T1000 (cell line): ENCODE data around the gene CECR2.

Experiments used
- DNase-seq: peaks from one replicate; lab custom pipeline; 2025; ENCODE audit warnings: mixed read lengths; lab: John Stamatoyannopoulos, UW

CECR2 gene

DNA sequence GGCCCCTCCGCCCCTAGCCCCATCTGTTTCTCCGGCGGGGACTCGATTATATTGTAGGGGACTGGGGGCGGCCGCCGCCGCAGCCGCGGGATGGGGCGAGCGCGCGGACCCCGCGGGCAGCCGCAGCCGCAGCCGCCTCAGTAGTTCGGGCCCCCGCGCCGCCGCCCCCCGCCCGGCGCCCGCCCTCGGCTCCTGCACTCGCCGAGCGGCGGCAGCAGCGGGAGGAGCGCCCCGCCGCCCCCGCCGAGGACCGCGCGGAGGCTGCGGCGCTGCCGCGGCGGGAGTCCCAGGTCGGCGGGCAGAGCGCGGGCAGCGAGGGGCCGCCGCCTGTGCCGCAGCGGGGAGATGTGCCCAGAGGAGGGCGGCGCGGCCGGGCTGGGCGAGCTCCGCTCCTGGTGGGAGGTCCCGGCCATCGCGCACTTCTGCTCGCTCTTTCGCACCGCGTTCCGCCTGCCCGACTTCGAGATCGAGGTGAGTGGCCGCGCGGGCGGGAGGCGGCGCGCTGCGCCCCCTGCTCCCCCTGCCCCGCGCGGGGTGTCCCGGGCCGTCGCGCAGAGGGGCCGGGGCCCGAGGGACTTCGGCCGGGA, at the start of gene CECR2:
Gene CECR2 (plus strand): TSS at position 22 of the 587 bp plus-strand sequence. CDS start 324 bp downstream, at position 346.
- DNase-seq = no peak

DNA sequence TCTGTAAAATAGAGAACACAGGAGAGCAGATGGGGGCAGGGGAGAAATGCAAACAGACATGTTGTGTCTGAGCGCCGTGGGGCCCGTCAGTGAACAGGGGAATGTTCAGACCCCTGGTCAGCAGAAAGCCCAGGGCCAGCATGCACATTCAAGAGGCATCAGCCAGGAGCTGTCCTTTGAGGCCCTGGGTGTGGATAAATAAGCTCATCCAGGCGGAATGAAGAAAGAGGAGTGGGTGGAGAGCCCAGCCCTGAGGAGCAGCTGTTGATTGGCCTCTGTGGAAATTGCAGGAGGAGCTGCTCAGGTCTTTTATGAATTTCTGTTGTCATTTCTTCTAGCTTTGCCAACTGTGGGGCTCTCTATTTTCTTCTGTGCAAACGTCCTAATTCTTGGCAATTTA, 49.7 kb upstream of the CECR2 start:
- DNase-seq = no peak

DNA sequence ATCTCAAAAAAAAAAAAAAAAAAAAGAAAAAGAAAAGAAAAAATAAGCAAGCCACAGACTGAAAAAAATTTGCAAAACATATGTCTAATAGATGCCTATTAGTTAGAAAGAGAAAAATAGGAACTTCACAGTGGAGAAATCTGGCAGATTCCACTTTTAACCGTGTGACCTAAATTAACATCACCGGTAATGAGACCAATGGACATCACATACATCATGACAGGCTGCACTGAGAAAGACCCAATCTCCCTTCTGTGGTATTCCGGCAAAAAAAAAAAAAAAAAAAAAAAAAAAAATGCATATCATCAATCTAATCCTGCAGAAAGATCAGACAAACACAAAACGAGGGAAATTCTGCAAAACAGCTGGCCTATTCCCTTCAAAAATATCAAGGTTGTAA, 46.7 kb upstream of the CECR2 start:
- no peak for DNase-seq

DNA sequence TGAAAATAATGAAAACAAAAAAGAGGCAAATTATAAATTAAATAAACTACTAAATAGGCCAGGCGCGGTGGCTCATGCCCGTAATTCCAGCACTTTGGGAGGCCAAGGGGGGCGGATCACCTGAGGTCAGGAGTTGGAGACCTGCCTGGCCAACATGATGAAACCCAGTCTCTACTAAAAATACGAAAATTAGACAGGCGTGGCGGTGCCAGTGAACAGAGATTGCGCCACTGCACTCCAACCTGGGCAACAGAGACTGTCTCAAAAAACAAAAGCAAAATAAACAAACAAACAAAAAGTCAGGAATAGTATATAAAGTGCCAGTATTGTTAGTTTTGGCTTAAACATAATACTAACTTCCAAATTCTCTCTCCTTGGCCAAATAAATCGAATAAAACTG, 37.6 kb upstream of the CECR2 start:
- DNase-seq = no peak

DNA sequence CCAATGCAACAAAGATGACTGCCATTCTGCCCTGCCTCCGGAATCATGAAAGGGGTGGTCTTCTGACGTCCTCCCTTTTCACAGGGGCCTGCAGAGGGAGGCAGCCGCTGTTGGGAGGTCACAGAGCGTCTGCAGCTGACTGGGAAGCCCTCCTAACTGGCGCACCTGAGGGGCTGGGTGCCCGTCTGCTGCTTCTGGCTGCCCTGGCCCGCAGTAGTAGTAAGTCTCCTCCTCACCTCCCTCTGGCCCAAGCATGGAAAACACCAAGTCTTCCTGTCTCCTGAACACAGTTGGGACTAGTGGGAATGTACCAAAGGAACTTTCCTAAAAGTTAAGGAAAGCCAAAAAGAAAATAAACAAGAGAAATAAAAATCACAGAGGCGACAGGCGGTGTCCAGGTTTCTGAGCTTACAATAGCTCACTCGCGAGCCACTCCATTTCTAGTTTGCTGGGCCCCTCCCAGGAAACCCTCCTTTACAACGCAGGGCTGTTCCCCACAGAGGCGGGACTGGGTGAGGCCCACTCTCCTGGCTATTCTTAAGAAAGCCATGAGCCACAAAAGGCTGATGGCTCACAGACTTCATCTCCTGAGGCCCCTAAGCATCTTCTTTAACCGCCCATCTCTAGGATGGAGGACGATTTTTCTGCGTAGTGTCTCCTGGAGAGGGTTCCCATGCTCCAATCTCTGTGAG, 37.0 kb upstream of the CECR2 start:
- DNase-seq = no peak

DNA sequence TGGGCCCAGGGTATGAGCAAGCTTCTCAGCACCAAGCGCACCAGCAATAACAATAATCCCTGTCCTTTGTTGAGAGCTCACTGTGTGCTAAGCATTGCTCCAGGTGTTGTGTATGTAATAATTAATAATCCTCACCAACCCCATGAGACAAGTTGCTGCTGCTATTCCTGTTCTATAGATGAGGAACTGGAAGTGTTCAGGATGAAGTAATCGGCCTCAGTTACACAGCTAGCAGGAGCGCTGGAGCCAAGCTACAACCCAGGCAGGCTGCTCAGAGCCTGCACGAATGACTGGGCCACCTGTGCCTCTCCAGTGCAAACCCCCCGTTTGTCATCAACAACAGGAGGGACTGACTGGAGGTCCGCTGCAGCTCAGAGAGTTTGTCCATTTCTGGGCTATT, 35.2 kb upstream of the CECR2 start:
- no peak for DNase-seq

DNA sequence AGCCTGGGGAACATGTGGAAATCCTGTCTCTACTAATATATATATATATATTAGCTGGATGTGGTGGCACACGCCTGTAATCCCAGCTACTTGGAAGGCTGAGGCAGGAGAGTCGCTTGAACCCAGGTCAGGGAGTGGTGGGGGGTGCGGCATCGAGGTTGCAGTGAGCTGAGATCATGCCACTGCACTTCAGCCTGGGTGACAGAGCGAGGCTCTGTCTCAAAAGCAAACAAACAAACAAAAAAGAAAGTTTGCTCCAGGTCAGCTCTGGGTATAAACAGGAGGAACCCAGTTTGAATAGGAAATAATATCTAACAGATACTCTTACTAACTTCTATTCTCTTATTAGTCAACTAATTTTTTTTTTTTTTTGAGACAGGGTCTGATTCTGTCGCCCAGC, 34.3 kb upstream of the CECR2 start:
- no peak for DNase-seq

DNA sequence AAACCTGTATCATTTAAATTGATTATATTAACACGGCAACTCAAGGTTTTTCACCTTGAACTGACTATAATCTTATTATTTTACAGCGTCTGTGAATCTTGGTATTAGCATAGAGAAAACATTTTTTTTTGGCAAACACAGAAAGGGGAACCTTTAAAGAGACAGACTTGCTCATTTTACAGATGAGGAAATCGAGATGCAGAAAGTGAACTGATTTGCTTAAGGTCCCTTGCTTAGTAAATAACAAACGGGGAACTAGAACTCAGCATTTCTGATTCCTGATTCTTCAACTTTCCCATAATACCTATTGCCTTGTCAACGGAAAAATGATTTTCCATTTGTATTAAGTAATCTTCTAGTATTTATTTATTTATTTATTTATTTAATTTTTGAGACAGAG, 33.2 kb upstream of the CECR2 start:
- no peak for DNase-seq

DNA sequence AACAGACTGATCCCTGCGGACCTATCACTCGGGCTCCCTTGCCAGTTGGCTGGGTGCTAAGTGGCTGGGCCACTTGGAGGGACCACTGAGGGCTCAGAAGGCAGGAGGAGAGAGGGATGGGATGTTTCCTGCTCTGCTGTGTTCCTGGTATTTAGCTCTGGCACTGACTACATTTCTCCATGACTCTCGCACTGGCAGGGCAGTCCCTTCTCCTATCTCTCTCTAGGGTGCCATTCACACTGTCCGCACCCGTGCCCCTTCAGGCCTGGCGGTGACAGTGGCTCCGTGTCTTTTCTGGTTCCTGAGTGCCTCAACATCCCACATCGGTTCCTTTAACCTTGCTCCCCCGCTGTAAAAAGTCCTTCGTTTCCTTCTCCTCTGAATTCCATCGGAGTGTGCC, 31.6 kb upstream of the CECR2 start:
- DNase-seq = no peak

DNA sequence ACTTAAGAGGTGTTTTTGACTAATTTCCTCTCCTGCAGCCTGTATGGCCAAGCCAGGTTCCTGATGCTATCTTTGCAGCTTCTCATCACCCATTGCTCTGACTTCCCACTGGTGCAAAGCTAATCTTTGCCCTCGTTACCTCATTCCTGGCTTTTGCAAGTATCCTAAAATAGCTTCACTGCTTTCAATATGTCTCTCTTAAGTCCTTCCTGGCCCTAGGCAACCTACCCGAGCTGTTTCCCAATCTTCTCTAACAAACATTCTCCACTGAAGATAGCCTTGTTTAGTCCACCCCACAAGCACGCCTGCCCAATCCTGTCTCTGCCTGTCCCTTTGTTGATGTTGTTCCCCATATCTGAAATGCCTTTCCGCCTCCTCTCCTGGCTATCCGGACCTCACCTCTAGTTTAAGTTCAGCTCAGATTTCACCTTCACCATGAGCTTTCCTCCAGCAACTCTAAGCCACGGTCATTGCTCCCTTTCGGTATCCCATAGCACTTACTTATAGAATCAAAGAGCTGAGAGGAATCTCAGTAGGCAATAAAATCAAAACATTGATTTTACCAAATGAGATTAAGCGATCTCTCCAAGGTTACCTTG, 30.1 kb upstream of the CECR2 start:
- DNase-seq = no peak

DNA sequence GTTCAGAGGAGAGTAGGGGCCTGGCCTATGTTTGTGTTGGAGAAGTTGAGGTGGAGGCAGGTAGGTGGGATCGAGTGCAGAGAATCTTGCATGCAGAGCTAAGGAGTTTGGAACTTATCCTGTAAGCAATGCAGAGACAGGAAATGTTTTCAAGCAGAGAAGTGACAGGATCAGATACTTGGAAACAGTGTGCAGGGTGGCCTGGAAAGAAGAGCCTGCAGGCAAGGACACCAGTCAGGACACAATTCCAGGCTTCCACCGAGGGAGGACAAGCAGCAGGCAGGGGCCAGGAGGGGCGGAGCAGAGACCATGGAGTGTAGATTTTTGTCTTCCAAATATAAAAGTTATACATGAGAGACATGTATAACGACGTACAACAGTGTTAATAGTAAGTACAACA, 26.9 kb upstream of the CECR2 start:
- no peak for DNase-seq

DNA sequence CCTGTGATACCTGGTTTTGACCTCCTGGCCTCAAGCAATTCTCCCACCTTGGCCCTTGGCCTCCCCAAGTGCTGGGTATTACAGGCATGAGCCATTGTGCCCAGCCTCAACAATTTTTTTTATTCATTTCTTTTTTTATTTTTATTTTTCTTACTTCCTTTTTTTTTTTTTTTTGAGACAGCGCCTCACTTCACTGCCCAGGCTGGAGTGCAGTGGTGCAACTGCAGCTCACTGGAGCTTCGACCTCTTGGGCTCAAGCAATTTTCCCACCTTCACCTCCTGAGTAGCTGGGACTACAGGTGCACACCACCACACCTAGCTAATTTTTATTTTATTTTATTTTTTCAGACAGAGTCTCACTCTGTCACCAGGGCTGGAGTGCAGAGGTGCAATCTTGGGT, 25.5 kb upstream of the CECR2 start:
- no peak for DNase-seq

DNA sequence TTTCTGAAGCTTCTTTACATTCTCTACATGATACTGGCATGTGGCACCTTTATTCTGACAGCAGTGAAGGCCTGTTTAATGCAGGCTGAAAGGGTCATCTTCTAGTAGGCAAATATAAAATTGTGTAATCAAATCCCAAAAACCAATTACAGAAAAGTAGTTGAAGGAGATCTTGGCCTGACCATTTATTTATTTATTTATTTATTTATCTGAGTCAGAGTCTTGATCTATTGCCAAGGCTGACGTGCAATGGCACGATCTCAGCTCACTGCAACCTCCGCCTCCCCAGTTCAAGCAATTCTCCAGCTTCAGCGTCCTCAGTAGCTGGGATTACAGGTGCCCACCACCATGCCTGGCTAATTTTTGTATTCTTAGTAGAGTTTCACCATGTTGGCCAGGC, 22.7 kb upstream of the CECR2 start:
- no peak for DNase-seq

DNA sequence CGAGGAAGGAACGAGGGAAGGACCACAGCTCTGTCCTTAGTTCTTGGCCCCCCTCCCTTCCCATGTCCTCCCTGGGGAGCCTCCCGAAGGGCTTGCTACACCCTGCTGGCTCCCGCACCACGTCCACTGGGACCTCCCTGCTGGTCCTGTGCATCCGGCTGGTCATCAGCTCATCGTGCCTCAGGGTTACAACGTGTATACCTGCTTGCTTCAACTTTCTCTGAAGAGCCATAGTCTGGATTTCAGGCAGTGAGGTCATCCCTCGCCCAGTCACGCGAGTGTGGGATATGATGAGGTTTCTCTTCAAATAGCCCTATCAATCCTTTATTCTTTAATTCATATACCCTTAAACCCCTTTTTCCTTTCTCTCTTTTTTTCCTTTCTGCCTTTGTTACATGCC, 21.5 kb upstream of the CECR2 start:
- no peak for DNase-seq

DNA sequence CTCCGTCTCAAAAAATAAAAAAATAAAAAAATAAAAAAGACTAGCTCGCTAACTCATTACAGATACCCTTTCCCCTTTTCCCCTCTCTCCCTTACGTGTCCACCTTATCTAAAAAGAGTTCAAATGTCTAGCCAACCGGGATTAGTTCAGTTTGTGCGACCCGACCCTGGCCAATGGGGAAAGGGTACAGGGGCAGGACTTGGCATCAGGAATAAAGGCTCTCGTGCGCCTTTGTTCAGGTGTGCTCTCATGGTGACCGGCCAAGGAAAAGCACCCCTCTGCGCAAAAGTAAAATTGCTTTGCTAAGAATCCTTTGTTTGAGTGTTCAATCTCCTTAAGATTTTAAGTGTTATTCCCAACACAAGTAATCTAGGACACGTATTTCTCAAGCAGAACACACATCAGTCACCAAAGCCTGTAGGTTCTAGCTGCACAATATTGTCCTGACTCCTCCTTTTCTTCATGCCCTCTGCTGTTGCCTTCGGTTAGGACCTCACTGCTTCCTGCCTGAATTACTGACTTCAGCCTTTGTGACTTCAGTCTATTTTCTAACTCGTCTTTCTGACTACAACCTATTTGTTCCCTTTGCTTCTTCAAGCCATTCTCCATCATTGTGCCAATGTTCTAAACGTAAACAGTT, 20.7 kb upstream of the CECR2 start:
- DNase-seq = no peak

DNA sequence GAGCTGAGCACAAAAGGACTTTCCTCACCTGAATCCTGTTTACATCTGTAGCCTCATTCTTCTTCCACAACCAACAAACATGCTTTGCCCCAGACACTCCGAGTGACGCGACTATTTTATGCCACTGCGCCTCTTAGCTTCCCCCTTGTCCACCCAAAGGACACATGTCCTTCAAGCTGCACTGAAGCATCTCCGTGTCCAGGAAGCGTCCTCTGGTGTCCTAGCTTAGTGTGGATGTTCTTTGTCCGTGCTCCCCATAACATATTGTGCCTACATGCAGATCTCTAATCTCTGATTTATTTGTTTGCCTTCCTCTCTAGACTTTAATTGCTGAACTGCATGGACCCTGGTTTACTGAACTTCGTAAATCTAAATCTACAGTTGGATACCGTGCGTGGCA, 20.1 kb upstream of the CECR2 start:
- no peak for DNase-seq

DNA sequence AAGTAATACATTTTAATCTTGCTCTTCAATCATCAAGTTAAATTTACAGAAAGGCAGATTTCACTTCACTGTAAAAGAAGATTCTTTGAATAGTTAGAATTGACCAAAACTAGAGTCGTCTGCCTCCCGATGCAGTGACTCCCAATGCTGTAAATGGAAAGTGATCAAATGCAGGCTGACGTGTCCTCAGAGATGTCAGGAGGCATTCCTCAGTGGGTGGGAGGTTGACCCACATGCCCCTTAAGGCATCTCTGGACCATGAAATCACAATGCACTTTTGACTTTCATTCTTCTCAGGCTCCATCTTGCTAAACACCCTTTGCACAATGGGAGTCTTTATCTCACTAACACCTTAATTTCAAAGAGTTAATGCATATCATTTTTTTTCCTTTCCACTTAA, 19.0 kb upstream of the CECR2 start:
- no peak for DNase-seq

DNA sequence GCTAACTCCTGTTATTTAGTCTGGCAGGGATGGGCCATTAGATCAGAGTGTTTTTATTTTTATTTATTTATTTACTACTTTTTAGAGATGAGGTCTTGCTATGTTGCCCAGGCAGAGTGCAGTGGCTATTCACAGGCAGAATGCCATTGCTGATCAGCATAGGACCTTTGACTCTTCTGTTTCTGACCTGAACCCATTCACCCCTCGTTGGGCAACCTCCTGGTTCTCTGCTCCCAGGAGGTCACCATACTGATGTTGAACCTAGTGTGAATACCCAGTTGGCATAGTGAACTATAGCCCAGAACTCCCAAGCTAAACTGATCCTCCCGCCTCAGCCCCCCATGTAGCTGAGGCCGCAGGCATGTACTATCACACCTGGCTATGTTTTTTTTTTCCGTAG, 16.5 kb upstream of the CECR2 start:
- DNase-seq = no peak

DNA sequence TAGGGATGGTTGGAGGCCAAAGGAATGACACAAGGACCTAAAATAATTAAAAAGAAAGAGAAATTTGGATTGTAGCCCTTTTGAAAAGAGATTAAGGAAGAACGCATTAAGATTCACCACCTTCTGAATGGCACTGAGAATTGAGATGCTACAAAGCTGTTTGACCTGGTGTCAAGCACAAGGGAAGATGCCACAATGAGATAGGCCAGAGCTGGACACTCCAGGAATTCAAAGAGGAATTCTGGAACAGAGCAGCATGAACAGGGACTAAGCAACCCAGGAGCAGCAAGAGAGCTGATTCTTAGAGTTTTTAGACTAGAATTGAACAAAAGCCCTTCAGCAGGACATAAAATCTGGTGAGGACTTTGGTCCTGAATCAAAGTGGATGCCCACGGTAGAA, 11.6 kb upstream of the CECR2 start:
- no peak for DNase-seq

DNA sequence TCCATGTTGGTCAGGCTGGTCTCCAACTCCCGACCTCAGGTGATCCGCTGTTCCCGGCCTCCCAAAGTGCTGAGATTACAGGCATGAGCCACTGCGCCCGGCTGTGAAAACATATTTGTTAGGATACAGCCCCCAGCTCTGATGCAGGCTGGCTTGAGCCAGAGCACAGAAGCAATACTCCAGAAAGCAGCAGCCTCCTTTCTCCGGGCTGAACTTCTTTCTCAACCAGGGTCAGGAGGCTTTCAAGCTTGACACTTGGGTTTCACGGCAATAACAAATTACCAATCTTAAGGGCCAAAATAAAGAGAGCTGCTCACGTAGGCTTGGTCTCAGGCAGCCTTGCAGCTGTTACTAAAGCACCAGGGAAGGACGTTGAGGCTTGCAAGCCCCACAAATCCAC, 10.8 kb upstream of the CECR2 start:
- DNase-seq = no peak

DNA sequence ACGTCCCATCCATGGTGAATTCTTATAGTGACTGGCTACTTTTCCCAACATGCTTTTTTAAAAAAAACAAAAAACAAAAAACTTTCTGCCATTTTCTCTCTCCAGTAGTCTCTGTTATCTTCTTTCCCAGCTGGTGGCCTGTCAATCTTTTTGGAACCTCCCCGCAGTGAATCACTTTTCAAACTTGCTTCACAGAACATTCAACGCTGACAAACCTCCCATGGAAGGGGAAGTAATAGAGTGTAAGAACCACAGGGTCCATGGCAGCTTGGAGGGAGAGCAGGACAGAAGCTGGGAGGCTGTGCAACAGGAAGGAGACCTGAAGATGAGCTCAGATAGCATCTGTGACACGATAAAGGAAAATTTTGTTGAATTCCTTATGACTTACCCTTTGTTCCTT, 9.8 kb upstream of the CECR2 start:
- DNase-seq = no peak

DNA sequence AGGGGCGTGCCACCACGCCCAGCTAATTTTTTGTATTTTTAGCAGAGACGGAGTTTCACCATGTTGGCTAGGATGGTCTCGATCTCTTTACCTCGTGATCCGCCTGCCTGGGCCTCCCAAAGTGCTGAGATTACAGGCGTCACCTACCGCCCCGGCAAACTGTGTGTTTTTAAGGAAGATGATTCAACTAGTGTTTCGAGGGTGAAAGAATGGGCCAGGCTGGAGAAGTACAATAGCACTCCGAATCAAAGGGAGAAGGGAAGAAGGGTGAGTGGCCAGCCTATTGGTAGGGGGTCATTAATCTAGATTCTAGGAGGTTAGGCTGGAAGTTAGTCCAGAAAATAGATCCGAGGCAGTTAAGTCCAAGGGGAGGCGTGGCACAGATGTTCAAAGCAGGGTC, 2.9 kb upstream of the CECR2 start:
- no peak for DNase-seq

DNA sequence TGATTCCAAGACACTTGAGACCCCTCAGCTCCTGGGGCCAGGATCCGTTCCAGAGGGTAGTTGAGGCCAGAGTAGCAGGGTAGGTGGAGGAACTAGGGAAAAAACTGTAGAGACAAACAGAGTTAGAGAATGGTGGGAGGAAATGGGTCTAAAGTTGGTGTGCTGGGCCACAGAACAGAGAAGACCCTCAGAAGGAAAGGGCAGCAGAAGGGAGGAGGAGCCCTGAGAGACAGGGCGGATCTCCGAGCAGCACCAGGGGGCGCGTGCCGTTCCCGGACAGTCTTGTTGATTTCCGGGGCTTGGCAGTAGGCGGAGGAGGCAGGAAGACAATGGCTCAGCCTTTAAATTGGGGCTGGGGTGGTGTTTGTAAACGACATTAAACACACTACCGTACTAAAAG, 2.4 kb upstream of the CECR2 start:
- no peak for DNase-seq
